Activated CD8-positive, alpha-beta T cell treated with anti-CD3 and anti-CD28 coated beads, Interleukin-2, amount 10 ng/mL, durations not matched to agents 7 days and 5 days (primary cell): ENCODE measurements around the gene TMEM25. TPM values are rescaled to one million over a fixed set of nuclear protein-coding genes. Genes with fewer than 3 reads are reported as not detected.

Experiments
- ATAC-seq: fragments of 150-1000 bp; cut with Tn5 transposase; one replicate; pipeline ENCODE4 v1.10.0; 2021; ENCODE audit warnings: moderate library complexity
- CTCF ChIA-PET: fragments of 350-600 bp; sonication (Branson Sonifier 250); formaldehyde crosslinking; loops from one replicate; lab custom pipeline; 2021; ENCODE audit warnings: antibody characterized with exemption; lab: Charles Lee
- POLR2A ChIA-PET: fragments of 350-600 bp; sonication (Branson Sonifier 250); formaldehyde crosslinking; loops from one replicate; lab custom pipeline; 2021; ENCODE audit warnings: antibody characterized with exemption; lab: Charles Lee
- DNase-seq: peaks from one replicate; pipeline ENCODE4 v3.0.0-alpha.2; 2020
- H3K27ac Mint-ChIP-seq: one replicate; pipeline ENCODE4 v1.8.0; 2021; ENCODE audit warnings: mild to moderate bottlenecking, mixed read lengths
- H3K27me3 Mint-ChIP-seq: one replicate; pipeline ENCODE4 v1.8.0; 2021; ENCODE audit warnings: low read depth, mixed read lengths
- H3K36me3 Mint-ChIP-seq: one replicate; pipeline ENCODE4 v1.8.0; 2021; ENCODE audit warnings: low read depth, mixed read lengths
- H3K4me1 Mint-ChIP-seq: one replicate; pipeline ENCODE4 v1.8.0; 2021; ENCODE audit warnings: low read depth, mixed read lengths
- H3K4me3 Mint-ChIP-seq: one replicate; pipeline ENCODE4 v1.8.0; 2021; ENCODE audit warnings: mild to moderate bottlenecking, mixed read lengths
- H3K9me3 Mint-ChIP-seq: one replicate; pipeline ENCODE4 v1.8.0; 2022; ENCODE audit warnings: mixed read lengths; ENCODE audit not compliant: insufficient read depth
- total RNA-seq, 2 experiments: library from RNA; stranded (reverse); gene quantifications; one replicate each; pipeline ENCODE4 v1.2.3, GENCODE V29; 2021

The TMEM25 gene
- total RNA-seq, 2 experiments from 2014 or later: 6.1 to 8.9 TPM

- ATAC-seq: no peak
- Mint-ChIP-seq H3K27me3 (no peaks in the 10 kb centered on the region), H3K4me3 (no peak overlapping the region), H3K4me1 (peaks cover 24% of the 10 kb centered on the region), H3K27ac (no peak overlapping the region), H3K36me3 (no peaks in the 10 kb centered on the region), H3K9me3 (no peaks in the 10 kb centered on the region)
- no peak for DNase-seq
- CTCF ChIA-PET: no interaction called here
- POLR2A ChIA-PET: no interaction called here
Observed at GRCh38 chr11:118532852-118533768, 2.1 kb downstream of the TMEM25 start.

- Mint-ChIP-seq H3K9me3 (no peaks in the 10 kb centered on the region), H3K36me3 (peaks cover 2% of the 10 kb centered on the region), H3K27ac (no peak overlapping the region), H3K4me1 (peaks cover 23% of the 10 kb centered on the region), H3K4me3 (no peak overlapping the region), H3K27me3 (no peaks in the 10 kb centered on the region)
- ATAC-seq: no peak
- ChIA-PET CTCF (no interaction called here), POLR2A (no interaction called here)
- DNase-seq: no peak
Observed at GRCh38 chr11:118533769-118534729, 3.1 kb downstream of the TMEM25 start.

DNA sequence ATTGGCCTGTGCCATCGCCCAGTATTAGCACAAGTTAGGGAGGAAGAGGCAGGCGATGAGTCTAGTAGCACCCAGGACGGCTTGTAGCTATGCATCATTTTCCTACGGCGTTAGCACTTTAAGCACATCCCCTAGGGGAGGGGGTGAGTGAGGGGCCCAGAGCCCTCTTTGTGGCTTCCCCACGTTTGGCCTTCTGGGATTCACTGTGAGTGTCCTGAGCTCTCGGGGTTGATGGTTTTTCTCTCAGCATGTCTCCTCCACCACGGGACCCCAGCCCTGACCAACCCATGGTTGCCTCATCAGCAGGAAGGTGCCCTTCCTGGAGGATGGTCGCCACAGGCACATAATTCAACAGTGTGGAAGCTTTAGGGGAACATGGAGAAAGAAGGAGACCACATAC lies 4.3 kb downstream of the TMEM25 start:
- Mint-ChIP-seq H3K36me3 (peaks cover 2% of the 10 kb centered on the region), H3K27me3 (no peaks in the 10 kb centered on the region), H3K9me3 (no peaks in the 10 kb centered on the region), H3K4me1 (peaks cover 11% of the 10 kb centered on the region), H3K4me3 (no peak overlapping the region), H3K27ac (no peak overlapping the region)
- CTCF ChIA-PET: no interaction called here
- no peak for ATAC-seq
- POLR2A ChIA-PET: no interaction called here
- no peak for DNase-seq

DNA sequence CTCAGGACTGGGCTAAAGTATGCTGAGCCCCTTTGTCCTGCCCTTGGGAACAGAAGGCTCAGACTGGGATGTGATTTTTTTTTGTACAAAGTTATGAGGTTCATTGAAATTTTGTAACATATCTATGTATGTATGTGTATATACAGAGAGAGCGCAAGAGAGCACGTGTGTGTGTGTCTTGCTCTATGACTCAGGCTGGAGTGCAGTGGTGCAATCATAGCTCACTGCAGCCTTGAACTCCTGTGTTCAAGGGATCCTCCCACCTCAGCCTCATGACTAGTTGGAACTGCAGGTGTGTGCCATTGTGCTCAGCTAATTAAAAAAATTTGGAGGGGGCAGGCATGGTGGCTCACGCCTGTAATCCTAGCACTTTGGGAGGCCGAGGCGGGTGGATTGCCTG lies 5.7 kb downstream of the TMEM25 start:
- no peak overlapping the region for H3K27ac Mint-ChIP-seq
- no peaks in the 10 kb centered on the region for H3K9me3 Mint-ChIP-seq
- peaks cover 6% of the 10 kb centered on the region for H3K4me1 Mint-ChIP-seq
- no peak overlapping the region for H3K4me3 Mint-ChIP-seq
- ATAC-seq (no peak), DNase-seq (no peak)
- ChIA-PET CTCF (interaction anchor here (1.0 kb wide), 1 partner anchor 72 kb away, joined by 4 read pairs; no protein-coding TSS in a partner anchor), POLR2A (no interaction called here)
- H3K27me3 Mint-ChIP-seq: no peaks in the 10 kb centered on the region
- H3K36me3 Mint-ChIP-seq: peaks cover 2% of the 10 kb centered on the region

- ChIA-PET POLR2A (no interaction called here), CTCF (no interaction called here)
- Mint-ChIP-seq H3K27me3 (no peaks in the 10 kb centered on the region), H3K4me1 (peaks cover 2% of the 10 kb centered on the region), H3K4me3 (no peak overlapping the region), H3K9me3 (no peaks in the 10 kb centered on the region), H3K27ac (no peak overlapping the region), H3K36me3 (peaks cover 2% of the 10 kb centered on the region)
- ATAC-seq: no peak
- no peak for DNase-seq
Observed at GRCh38 chr11:118537409-118537980, 6.5 kb downstream of the TMEM25 start.

- H3K27ac Mint-ChIP-seq: no peak overlapping the region
Observed at GRCh38 chr11:118544010-118544646, 13.1 kb downstream of the TMEM25 start.

GRCh38 chr11:118544647-118545010 lies 13.6 kb downstream of the TMEM25 start:
- no peaks in the 10 kb centered on the region for H3K27me3 Mint-ChIP-seq
- CTCF ChIA-PET: no interaction called here
- no peak for ATAC-seq
- no peak for DNase-seq
- H3K4me3 Mint-ChIP-seq: no peak overlapping the region
- H3K27ac Mint-ChIP-seq: no peak overlapping the region
- POLR2A ChIA-PET: no interaction called here
- H3K9me3 Mint-ChIP-seq: no peaks in the 10 kb centered on the region
- no peaks in the 10 kb centered on the region for H3K4me1 Mint-ChIP-seq
- H3K36me3 Mint-ChIP-seq: no peaks in the 10 kb centered on the region

More at GRCh38 chr11:118544010-118544646, 13.1 kb downstream of the TMEM25 start:
- H3K27me3 Mint-ChIP-seq: no peaks in the 10 kb centered on the region
- no peaks in the 10 kb centered on the region for H3K4me1 Mint-ChIP-seq
- no peaks in the 10 kb centered on the region for H3K9me3 Mint-ChIP-seq
- no peaks in the 10 kb centered on the region for H3K36me3 Mint-ChIP-seq
- CTCF ChIA-PET: no interaction called here
- ATAC-seq (no peak), DNase-seq (no peak)
- no peak overlapping the region for H3K4me3 Mint-ChIP-seq
- POLR2A ChIA-PET: no interaction called here

- ATAC-seq (no peak), DNase-seq (no peak)
- H3K27ac Mint-ChIP-seq: no peak overlapping the region
- no peaks in the 10 kb centered on the region for H3K36me3 Mint-ChIP-seq
- no peaks in the 10 kb centered on the region for H3K4me1 Mint-ChIP-seq
- ChIA-PET CTCF (interaction anchor here (0.6 kb wide), 1 partner anchor 94 kb away, joined by 3 read pairs; no protein-coding TSS in a partner anchor), POLR2A (no interaction called here)
- H3K4me3 Mint-ChIP-seq: no peak overlapping the region
- no peaks in the 10 kb centered on the region for H3K9me3 Mint-ChIP-seq
- H3K27me3 Mint-ChIP-seq: no peaks in the 10 kb centered on the region
Observed at GRCh38 chr11:118545533-118545932, 14.5 kb downstream of the TMEM25 start.

DNA sequence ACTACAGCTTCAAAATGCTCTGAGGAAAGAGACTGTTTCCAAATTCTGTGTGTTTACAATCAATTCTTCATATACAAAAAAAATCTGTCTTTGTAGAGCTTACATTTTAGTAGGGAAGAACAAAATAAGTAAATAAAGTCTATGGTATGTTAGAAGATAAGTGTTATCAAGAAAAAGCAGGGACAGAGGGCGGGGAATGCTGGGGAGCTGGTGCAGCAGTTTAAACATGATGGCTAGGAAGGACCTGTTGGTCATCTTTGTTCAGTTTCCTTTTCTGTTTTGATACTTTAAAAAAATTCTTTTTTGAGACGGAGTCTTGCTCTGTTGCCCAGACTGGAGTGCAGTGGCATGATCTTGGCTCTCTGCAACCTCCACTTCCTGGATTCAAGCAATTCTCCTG lies 16.1 kb downstream of the TMEM25 start:
- POLR2A ChIA-PET: no interaction called here
- ATAC-seq (no peak), DNase-seq (no peak)
- Mint-ChIP-seq H3K9me3 (no peaks in the 10 kb centered on the region), H3K36me3 (peaks cover 6% of the 10 kb centered on the region), H3K27me3 (no peaks in the 10 kb centered on the region), H3K4me3 (no peak overlapping the region), H3K27ac (no peak overlapping the region), H3K4me1 (no peaks in the 10 kb centered on the region)
- CTCF ChIA-PET: no interaction called here

- ChIA-PET POLR2A (interaction anchor here (0.6 kb wide), 1 partner anchor 79 kb away, joined by 3 read pairs; no protein-coding TSS in a partner anchor), CTCF (no interaction called here)
- ATAC-seq: no peak
- Mint-ChIP-seq H3K4me1 (no peaks in the 10 kb centered on the region), H3K36me3 (peaks cover 12% of the 10 kb centered on the region), H3K27me3 (no peaks in the 10 kb centered on the region), H3K27ac (no peak overlapping the region), H3K4me3 (no peak overlapping the region), H3K9me3 (no peaks in the 10 kb centered on the region)
- DNase-seq: no peak
Observed at GRCh38 chr11:118552341-118552740, 21.3 kb downstream of the TMEM25 start.

DNA sequence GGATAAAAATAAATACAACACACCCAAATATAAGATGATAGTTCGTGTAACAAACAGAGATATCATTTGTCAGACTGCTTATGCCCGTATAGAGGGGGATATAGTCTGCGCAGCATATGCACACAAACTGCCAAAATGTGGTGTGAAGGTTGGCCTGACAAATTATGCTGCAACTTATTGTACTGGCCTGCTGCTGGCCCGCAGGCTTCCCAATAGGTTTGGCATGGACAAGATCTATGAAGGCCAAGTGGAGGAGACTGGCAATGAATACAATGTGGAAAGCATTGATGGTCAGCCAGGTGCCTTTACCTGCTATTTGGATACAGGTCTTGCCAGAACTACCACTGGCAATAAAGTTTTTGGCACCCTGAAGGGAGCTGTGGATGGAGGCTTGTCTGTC lies 29.8 kb downstream of the TMEM25 start:
- Mint-ChIP-seq H3K27ac (no peak overlapping the region), H3K4me1 (peaks cover 10% of the 10 kb centered on the region), H3K9me3 (no peaks in the 10 kb centered on the region), H3K27me3 (no peaks in the 10 kb centered on the region), H3K36me3 (peaks cover 8% of the 10 kb centered on the region), H3K4me3 (no peak overlapping the region)
- DNase-seq (no peak), ATAC-seq (no peak)
- POLR2A ChIA-PET: no interaction called here
- CTCF ChIA-PET: no interaction called here
